ENCODE data around the gene TEX10.

DNA sequence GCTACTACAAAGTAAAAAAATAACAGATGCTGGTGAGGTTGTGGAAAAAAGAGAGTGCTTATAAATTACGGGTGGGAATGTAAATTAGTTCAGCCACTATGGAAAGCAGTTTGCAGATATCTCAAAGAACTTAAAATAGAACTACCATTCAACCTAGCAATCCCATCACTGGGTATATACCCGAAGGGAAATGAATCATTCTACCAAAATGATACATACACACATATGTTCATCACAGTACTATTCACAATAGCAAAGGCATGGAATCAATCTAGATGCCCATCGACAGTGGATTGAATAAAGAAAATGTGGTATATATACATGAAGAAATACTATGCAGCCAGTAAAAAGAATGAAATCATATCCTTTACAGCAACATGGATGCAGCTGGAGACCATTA, 6.3 kb upstream of the TEX10 start:
- TF ChIP-seq POLR2A (IDR thresholded peaks at IDR 0.05) (no peak), POLR2AphosphoS5 (IDR thresholded peaks at IDR 0.05; ENCODE audit: insufficient read depth in 1 of 2, low read depth in 1 of 2) (no peak)
- TF ChIP-seq, protein P1, sequence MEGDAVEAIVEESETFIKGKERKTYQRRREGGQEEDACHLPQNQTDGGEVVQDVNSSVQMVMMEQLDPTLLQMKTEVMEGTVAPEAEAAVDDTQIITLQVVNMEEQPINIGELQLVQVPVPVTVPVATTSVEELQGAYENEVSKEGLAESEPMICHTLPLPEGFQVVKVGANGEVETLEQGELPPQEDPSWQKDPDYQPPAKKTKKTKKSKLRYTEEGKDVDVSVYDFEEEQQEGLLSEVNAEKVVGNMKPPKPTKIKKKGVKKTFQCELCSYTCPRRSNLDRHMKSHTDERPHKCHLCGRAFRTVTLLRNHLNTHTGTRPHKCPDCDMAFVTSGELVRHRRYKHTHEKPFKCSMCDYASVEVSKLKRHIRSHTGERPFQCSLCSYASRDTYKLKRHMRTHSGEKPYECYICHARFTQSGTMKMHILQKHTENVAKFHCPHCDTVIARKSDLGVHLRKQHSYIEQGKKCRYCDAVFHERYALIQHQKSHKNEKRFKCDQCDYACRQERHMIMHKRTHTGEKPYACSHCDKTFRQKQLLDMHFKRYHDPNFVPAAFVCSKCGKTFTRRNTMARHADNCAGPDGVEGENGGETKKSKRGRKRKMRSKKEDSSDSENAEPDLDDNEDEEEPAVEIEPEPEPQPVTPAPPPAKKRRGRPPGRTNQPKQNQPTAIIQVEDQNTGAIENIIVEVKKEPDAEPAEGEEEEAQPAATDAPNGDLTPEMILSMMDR (IDR thresholded peaks at IDR 0.05) = no peak
